T-cell (primary cell): ENCODE measurements around the gene SPINK5. TPM values are rescaled to one million over a fixed set of nuclear protein-coding genes. Genes with fewer than 3 reads are reported as not detected.
"Not testable (repeated sequence)": the region's sequence is repeated elsewhere in the genome, so short reads cannot be mapped to it uniquely, and the experiment has no call there.

Experiments used
- ATAC-seq, 4 experiments: fragments of 200-7000 bp in 3 of 4; fragments of 150-1000 bp in 1 of 4; cut with Tn5 transposase; replicated peaks in 1 of 4; 1 replicate in 3 of 4; 2 replicates in 1 of 4; pipeline ENCODE4 v1.10.0; 2021; ENCODE audit warnings: moderate library complexity in 3 of 4, mild to moderate bottlenecking in 2 of 4, moderate number of reproducible peaks in 1 of 4
- CTCF ChIA-PET, 2 donors: fragments of 300-600 bp; sonication (Branson Sonifier 250); formaldehyde crosslinking; loops; one replicate each; lab custom pipeline; 2022; ENCODE audit warnings: antibody characterized with exemption in 2 of 2; lab: Charles Lee
- POLR2A ChIA-PET, 2 donors: fragments of 300-600 bp; sonication (Branson Sonifier 250); formaldehyde crosslinking; loops; one replicate each; lab custom pipeline; 2022; ENCODE audit warnings: antibody characterized with exemption in 2 of 2; lab: Charles Lee
- DNase-seq, 35 experiments: peaks; one replicate each; pipeline versions ENCODE4 v3.0.0 to v3.0.0-alpha.2; 2013 to 2023
- H3K27ac ChIP-seq: one replicate; pipeline ENCODE4 v1.5.1; 2013; ENCODE audit warnings: low read length
- H3K27me3 ChIP-seq, 2 experiments: replicated peaks in 1 of 2; 1 replicate in 1 of 2; 2 replicates in 1 of 2; pipeline versions ENCODE4 v1.6.1 to v1.7.0; 2013; ENCODE audit warnings: low read length in 1 of 2, mixed read lengths in 1 of 2; ENCODE audit not compliant: control insufficient read depth in 2 of 2, insufficient read depth in 2 of 2; ENCODE audit errors: extremely low read depth in 1 of 2
- H3K36me3 ChIP-seq, 2 donors: 1 replicate in 1 of 2; 2 replicates in 1 of 2; pipeline versions ENCODE4 v1.6.1 to v1.7.0; 2013; ENCODE audit warnings: low read length in 1 of 2; ENCODE audit not compliant: control insufficient read depth in 2 of 2, insufficient read depth in 1 of 2; ENCODE audit errors: extremely low read depth in 1 of 2
- H3K4me1 ChIP-seq, 2 experiments: 1 replicate in 1 of 2; 2 replicates in 1 of 2; pipeline versions ENCODE4 v1.6.1 to v1.7.0; 2013; ENCODE audit warnings: low read length in 2 of 2, mixed read lengths in 1 of 2; ENCODE audit not compliant: insufficient read depth in 2 of 2, control insufficient read depth in 1 of 2; ENCODE audit errors: extremely low read depth in 1 of 2
- H3K4me3 ChIP-seq, 2 donors: 1 replicate in 1 of 2; 2 replicates in 1 of 2; pipeline versions ENCODE4 v1.5.1 to v1.7.0; 2013; ENCODE audit warnings: mild to moderate bottlenecking in 2 of 2, low read length in 1 of 2, moderate library complexity in 1 of 2; ENCODE audit not compliant: control insufficient read depth in 1 of 2; ENCODE audit errors: extremely low read depth in 1 of 2
- H3K9me3 ChIP-seq: 2 replicates; pipeline ENCODE4 v1.7.0; 2013
- H3K27ac Mint-ChIP-seq, 2 donors: one replicate each; pipeline ENCODE4 v1.8.0; 2020 to 2021; ENCODE audit warnings: mild to moderate bottlenecking in 2 of 2, mixed read lengths in 2 of 2
- H3K27me3 Mint-ChIP-seq, 2 donors: one replicate each; pipeline ENCODE4 v1.8.0; 2021 to 2022; ENCODE audit warnings: mixed read lengths in 2 of 2
- H3K36me3 Mint-ChIP-seq: one replicate; pipeline ENCODE4 v1.8.0; 2021; ENCODE audit warnings: mixed read lengths
- H3K4me1 Mint-ChIP-seq, 3 donors: one replicate each; pipeline ENCODE4 v1.8.0; 2020 to 2022; ENCODE audit warnings: mixed read lengths in 3 of 3, mild to moderate bottlenecking in 1 of 3
- H3K4me3 Mint-ChIP-seq, 3 donors: one replicate each; pipeline ENCODE4 v1.8.0; 2020 to 2022; ENCODE audit warnings: mild to moderate bottlenecking in 3 of 3, mixed read lengths in 3 of 3, moderate library complexity in 3 of 3
- H3K9me3 Mint-ChIP-seq, 3 donors: one replicate each; pipeline ENCODE4 v1.8.0; 2020 to 2022; ENCODE audit warnings: mixed read lengths in 3 of 3
- WGBS: methylation state at CpG from one replicate; pipeline ENCODE4 v1.1.5; 2013; ENCODE audit warnings: missing lambda C conversion rate; ENCODE audit not compliant: insufficient coverage; 5-methylcytosine and 5-hydroxymethylcytosine counted together
- total RNA-seq, 35 experiments: library from RNA in 6 of 35; stranded (reverse) in 6 of 35; fragments of 120-200 nt in 1 of 35; gene quantifications; one replicate each; pipeline versions ENCODE4 v1.2.1 to v1.2.4 and lab custom pipeline; 2013 to 2026

The SPINK5 gene
- total RNA-seq, 5 donors from 2014 or later (not counting 1 experiment from before 2014, with no cell fraction given), result 0.07 TPM; not detected in 4

GRCh38 chr5:148035676-148036075 is 28.1 kb upstream of the SPINK5 start:
- H3K9me3 ChIP-seq, result no peaks in the 10 kb centered on the region
- H3K4me3 Mint-ChIP-seq, result no peak overlapping the region
- DNase-seq, result no peak
- ATAC-seq, result no peak
- no peaks in the 10 kb centered on the region for H3K27me3 Mint-ChIP-seq
- H3K4me3 ChIP-seq, result no peak overlapping the region
- no peak overlapping the region for H3K27ac Mint-ChIP-seq
- no peak overlapping the region for H3K27ac ChIP-seq
- H3K36me3 Mint-ChIP-seq, result no peaks in the 10 kb centered on the region
- ChIA-PET CTCF (no interaction called here), POLR2A (no interaction called here)
- H3K36me3 ChIP-seq, result no peaks in the 10 kb centered on the region
- peaks cover 0 to 3% (median 0%) of the 10 kb centered on the region in 3 donors for H3K9me3 Mint-ChIP-seq
- H3K27me3 ChIP-seq, result no peaks in the 10 kb centered on the region
- no peaks in the 10 kb centered on the region for H3K4me1 Mint-ChIP-seq
- no peaks in the 10 kb centered on the region for H3K4me1 ChIP-seq

- CTCF ChIA-PET, result no interaction called here
These were observed 20.9 kb upstream of the SPINK5 start for GRCh38 chr5:148042881-148043280.

GRCh38 chr5:148043705-148044104 is 20.1 kb upstream of the SPINK5 start:
- no peaks in the 10 kb centered on the region for H3K27me3 Mint-ChIP-seq
- no peak overlapping the region for H3K4me3 ChIP-seq
- ATAC-seq, result no peak
- H3K9me3 Mint-ChIP-seq, result peaks cover 0 to 11% (median 0%) of the 10 kb centered on the region in 3 donors
- H3K27me3 ChIP-seq, result no peaks in the 10 kb centered on the region
- no peaks in the 10 kb centered on the region for H3K36me3 ChIP-seq
- no peaks in the 10 kb centered on the region for H3K4me1 ChIP-seq
- no peak overlapping the region for H3K27ac Mint-ChIP-seq
- ChIA-PET POLR2A (no interaction called here), CTCF (no interaction called here)
- whole genome bisulfite sequencing, result no CpG with 5 or more reads among the region's 2 CpGs
- no peaks in the 10 kb centered on the region for H3K9me3 ChIP-seq
- H3K4me1 Mint-ChIP-seq, result no peaks in the 10 kb centered on the region
- H3K36me3 Mint-ChIP-seq, result no peaks in the 10 kb centered on the region
- DNase-seq, result no peak
- H3K27ac ChIP-seq, result no peak overlapping the region
- no peak overlapping the region for H3K4me3 Mint-ChIP-seq

More at GRCh38 chr5:148042881-148043280, 20.9 kb upstream of the SPINK5 start:
- Histone ChIP-seq H3K27me3 (no peaks in the 10 kb centered on the region), H3K36me3 (no peaks in the 10 kb centered on the region), H3K4me1 (no peaks in the 10 kb centered on the region), H3K4me3 (no peak overlapping the region), H3K9me3 (no peaks in the 10 kb centered on the region), H3K27ac (no peak overlapping the region)
- no peaks in the 10 kb centered on the region for H3K36me3 Mint-ChIP-seq
- no peak for DNase-seq
- no peaks in the 10 kb centered on the region for H3K4me1 Mint-ChIP-seq
- H3K27me3 Mint-ChIP-seq, result no peaks in the 10 kb centered on the region
- H3K9me3 Mint-ChIP-seq, result peaks cover 0 to 12% (median 0%) of the 10 kb centered on the region in 3 donors
- no peak overlapping the region for H3K27ac Mint-ChIP-seq
- WGBS, result 100% methylated on average over 4 of the region's 5 CpGs
- POLR2A ChIA-PET, result no interaction called here
- ATAC-seq, result no peak
- no peak overlapping the region for H3K4me3 Mint-ChIP-seq

- CTCF ChIA-PET, H3K27me3 Mint-ChIP-seq, H3K9me3 ChIP-seq, H3K4me1 Mint-ChIP-seq, H3K4me1 ChIP-seq, H3K36me3 Mint-ChIP-seq, H3K27ac Mint-ChIP-seq, DNase-seq, H3K4me3 Mint-ChIP-seq, H3K27me3 ChIP-seq, H3K36me3 ChIP-seq, H3K4me3 ChIP-seq, H3K27ac ChIP-seq, ATAC-seq, POLR2A ChIA-PET: not testable (repeated sequence)
- peaks cover 22 to 37% (median 29%) of the 10 kb centered on the region in 3 donors for H3K9me3 Mint-ChIP-seq
- WGBS, result 67% methylated on average over 1 of the region's 2 CpGs
These were observed 8.6 kb upstream of the SPINK5 start for GRCh38 chr5:148055160-148055559.

- ATAC-seq, result no peak
- H3K27me3 ChIP-seq, result no peaks in the 10 kb centered on the region
- H3K9me3 ChIP-seq, result no peaks in the 10 kb centered on the region
- no peaks in the 10 kb centered on the region for H3K36me3 ChIP-seq
- WGBS, result no CpG with 5 or more reads among the region's 2 CpGs
- H3K4me3 ChIP-seq, result no peak overlapping the region
- H3K27ac ChIP-seq, result no peak overlapping the region
- CTCF ChIA-PET, result no interaction called here
- H3K4me1 ChIP-seq, result no peaks in the 10 kb centered on the region
- POLR2A ChIA-PET, result no interaction called here
- DNase-seq, result no peak
- no peaks in the 10 kb centered on the region for H3K4me1 Mint-ChIP-seq
- H3K36me3 Mint-ChIP-seq, result no peaks in the 10 kb centered on the region
- peaks cover 2 to 16% (median 10%) of the 10 kb centered on the region in 3 donors for H3K9me3 Mint-ChIP-seq
- H3K27ac Mint-ChIP-seq, result no peak overlapping the region
- H3K4me3 Mint-ChIP-seq, result no peak overlapping the region
- no peaks in the 10 kb centered on the region for H3K27me3 Mint-ChIP-seq
These were observed 3.5 kb upstream of the SPINK5 start for GRCh38 chr5:148060309-148060708.

- Histone ChIP-seq H3K4me1 (no peaks in the 10 kb centered on the region), H3K9me3 (no peaks in the 10 kb centered on the region), H3K27ac (no peak overlapping the region), H3K27me3 (no peaks in the 10 kb centered on the region), H3K4me3 (no peak overlapping the region), H3K36me3 (no peaks in the 10 kb centered on the region)
- ATAC-seq (no peak), DNase-seq (no peak)
- Mint-ChIP-seq H3K9me3 (peaks cover 0 to 12% (median 8%) of the 10 kb centered on the region in 3 donors), H3K36me3 (no peaks in the 10 kb centered on the region), H3K4me1 (no peaks in the 10 kb centered on the region), H3K27me3 (no peaks in the 10 kb centered on the region), H3K4me3 (no peak overlapping the region), H3K27ac (no peak overlapping the region)
- ChIA-PET POLR2A (no interaction called here), CTCF (no interaction called here)
These were observed 2.9 kb upstream of the SPINK5 start for GRCh38 chr5:148060881-148061280.

GRCh38 chr5:148070621-148071020 is 6.8 kb downstream of the SPINK5 start:
- no peak overlapping the region for H3K4me3 ChIP-seq
- ChIA-PET POLR2A (no interaction called here), CTCF (no interaction called here)
- Mint-ChIP-seq H3K27ac (no peak overlapping the region), H3K36me3 (no peaks in the 10 kb centered on the region), H3K9me3 (peaks cover 0 to 3% (median 3%) of the 10 kb centered on the region in 3 donors), H3K4me3 (no peak overlapping the region), H3K27me3 (no peaks in the 10 kb centered on the region), H3K4me1 (no peaks in the 10 kb centered on the region)
- H3K4me1 ChIP-seq, result no peaks in the 10 kb centered on the region
- H3K9me3 ChIP-seq, result no peaks in the 10 kb centered on the region
- no peaks in the 10 kb centered on the region for H3K36me3 ChIP-seq
- no peak overlapping the region for H3K27ac ChIP-seq
- 13% methylated on average over 1 of the region's 1 CpG for WGBS
- no peaks in the 10 kb centered on the region for H3K27me3 ChIP-seq
- no peak for DNase-seq
- ATAC-seq, result no peak
